LNCAP (cell line): ENCODE results near the gene FAM89A.

ENCODE experiments used
- CTCF ChIP-seq: fragments of 450-650 bp; IDR thresholded peaks from 2 replicates; pipeline ENCODE4 v1.5.1; 2017; ENCODE audit warnings: mild to moderate bottlenecking

The FAM89A gene

GRCh38 chr1:231065510-231066241 lies 25.6 kb upstream of the FAM89A start:
- no peak for TF ChIP-seq CTCF

- no peak for TF ChIP-seq CTCF
Observed at GRCh38 chr1:231064418-231064817, 24.4 kb upstream of the FAM89A start.

- TF ChIP-seq CTCF, result no peak
Observed at GRCh38 chr1:231063331-231063730, 23.3 kb upstream of the FAM89A start.

GRCh38 chr1:231062500-231063270 lies 22.6 kb upstream of the FAM89A start:
- no peak for TF ChIP-seq CTCF

- TF ChIP-seq CTCF, result no peak
Observed at GRCh38 chr1:231059566-231060193, 19.6 kb upstream of the FAM89A start.

- TF ChIP-seq CTCF, result no peak
Observed at GRCh38 chr1:231058416-231059109, 18.5 kb upstream of the FAM89A start.

GRCh38 chr1:231057410-231057809 lies 17.4 kb upstream of the FAM89A start:
- TF ChIP-seq CTCF, result no peak
